ENCODE measurements around the gene POLG.

The POLG gene

DNA sequence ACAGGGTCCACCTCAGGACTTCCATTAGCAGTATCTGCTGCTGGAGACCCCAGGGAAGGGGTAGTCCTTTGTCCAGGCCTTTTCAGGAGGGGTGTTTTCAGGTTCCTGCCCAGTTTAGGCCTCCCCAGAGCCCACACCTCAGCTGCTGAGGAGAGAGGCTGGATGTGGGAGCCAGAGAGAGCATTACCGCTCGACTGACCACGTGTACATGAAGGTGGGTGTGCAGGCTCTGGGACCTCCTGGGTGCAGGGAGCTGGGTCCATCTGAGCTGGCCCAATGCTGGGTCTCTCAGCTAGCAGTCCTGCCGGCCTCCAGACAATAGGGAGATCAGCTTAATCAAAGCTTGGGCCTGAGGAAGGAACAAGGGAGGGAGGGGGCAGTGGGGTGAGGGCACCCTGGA is 29.1 kb upstream of the POLG start:
- ATAC-seq: no peak
- peaks cover 100% of the 10 kb centered on the region for H3K27me3 Mint-ChIP-seq
- H3K4me3 Mint-ChIP-seq: no peak overlapping the region
- H3K9me3 Mint-ChIP-seq: no peaks in the 10 kb centered on the region
- DNase-seq: no peak
- peaks cover 47% of the 10 kb centered on the region for H3K4me1 Mint-ChIP-seq
- H3K27ac Mint-ChIP-seq: no peak overlapping the region

DNA sequence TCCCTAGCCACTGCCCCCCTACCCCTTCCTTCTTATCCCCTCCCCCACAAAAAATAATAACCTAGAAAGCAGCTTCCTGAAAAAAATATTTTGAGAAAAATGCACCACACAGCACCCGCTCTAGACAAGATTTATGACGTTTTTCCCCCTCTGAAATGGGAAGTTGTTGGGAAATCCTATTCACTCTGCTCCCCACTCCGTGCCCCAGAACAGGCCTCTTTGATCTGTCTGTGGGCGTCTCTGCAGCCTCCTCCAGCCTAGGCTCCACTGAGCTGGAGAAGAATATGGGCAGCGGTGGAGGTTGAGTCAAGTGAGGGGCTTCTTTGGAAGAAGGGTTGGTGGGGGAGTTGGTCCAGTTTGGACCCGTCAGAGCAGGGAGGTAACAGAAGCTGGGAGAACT is 28.5 kb upstream of the POLG start:
- peaks cover 50% of the 10 kb centered on the region for H3K4me1 Mint-ChIP-seq
- no peaks in the 10 kb centered on the region for H3K9me3 Mint-ChIP-seq

DNA sequence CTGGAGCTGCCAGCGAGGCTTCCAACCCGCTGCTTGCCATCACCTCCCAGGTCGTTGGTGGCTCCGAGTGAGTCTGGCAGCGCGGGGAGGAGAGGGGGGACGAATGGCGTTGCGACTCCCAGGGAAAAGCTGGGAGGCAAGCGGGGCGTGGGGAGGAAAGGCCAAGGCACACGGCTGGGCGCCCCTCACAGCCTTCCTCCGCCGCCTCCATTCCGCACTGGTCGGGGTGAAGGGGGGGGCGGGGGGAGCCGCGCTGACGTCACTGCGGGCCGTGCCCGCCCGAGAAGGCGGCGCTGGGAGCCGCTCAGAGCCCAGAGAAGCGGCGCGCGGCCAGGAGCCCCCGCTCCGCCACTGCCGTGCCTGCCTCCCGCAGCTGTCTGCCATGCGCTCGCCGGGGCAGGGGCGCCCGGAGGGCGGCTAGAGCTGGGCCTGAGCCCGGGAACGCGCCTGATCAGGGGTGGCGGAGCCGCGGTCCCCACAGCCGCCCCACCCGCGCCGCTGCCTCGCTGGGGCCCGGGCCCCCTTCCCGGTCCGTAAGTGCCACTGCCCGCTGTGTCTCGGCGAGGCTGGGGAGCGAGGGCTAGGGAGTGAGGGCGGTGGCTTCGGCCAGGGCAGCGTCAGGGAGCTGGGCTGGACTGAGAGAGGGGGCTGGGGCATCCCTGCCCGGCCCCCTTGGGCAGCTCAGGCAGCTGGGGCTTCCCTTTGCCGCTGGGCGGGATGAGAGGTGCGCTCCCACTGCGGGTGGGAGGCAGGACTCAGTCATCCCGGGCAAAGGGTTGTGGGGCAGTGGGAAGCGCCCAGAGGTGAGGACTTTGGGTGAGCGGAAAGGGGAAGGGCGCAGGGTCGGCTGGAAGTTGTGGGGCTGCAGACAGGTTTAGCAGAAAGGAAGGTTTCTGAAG is 27.8 kb upstream of the POLG start:
- Mint-ChIP-seq H3K27me3 (peaks cover 100% of the 10 kb centered on the region), H3K4me1 (peaks cover 45% of the 10 kb centered on the region), H3K27ac (no peak overlapping the region), H3K9me3 (no peaks in the 10 kb centered on the region), H3K4me3 (no peak overlapping the region)
- ATAC-seq (no peak), DNase-seq (no peak)

More for the DNA sequence above, 28.5 kb upstream of the POLG start:
- H3K4me3 Mint-ChIP-seq: no peak overlapping the region
- H3K27ac Mint-ChIP-seq: no peak overlapping the region
- DNase-seq (no peak), ATAC-seq (no peak)
- H3K27me3 Mint-ChIP-seq: peaks cover 100% of the 10 kb centered on the region

DNA sequence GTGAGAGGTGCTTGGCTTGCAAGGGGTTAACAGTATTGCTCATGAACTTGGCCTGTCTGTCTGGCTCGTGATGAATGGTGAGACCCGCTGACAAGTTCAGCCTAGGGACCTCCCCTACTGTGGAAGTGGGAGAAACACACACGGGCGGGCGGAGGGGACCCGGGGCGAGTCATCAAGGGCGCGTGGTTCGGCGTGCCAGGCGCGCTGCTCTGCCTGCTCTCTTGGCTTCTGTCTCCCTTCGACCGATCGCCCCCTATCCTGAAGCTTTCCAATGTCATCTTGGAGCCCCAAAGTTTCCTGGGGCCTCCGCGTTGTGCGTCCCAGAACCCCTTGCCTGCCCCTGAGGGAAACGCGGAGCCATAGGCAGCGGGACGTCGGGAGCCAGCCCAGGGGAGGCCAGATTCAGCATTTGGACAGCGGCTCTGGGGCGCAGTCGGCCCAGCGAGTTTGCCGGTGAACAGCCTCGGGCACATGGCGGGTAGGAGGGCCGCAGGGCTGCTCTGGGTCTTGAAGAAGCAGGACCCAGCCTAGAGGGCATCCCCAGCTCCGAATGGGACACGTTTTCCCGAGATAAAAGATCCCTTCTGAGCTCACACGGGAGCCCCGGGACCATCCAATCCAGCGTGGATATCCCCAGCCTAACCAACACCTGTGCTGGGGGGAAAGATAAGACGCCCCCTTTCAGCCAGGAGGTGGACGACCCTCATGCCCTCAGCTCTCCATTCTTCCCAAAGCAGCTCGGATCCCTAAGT is 27.0 kb upstream of the POLG start:
- DNase-seq (peak; percentile 48 to 55), ATAC-seq (no peak)
- Mint-ChIP-seq H3K4me3 (peak overlapping the region in 1 of 2 donors; percentile 43), H3K27ac (no peak overlapping the region), H3K4me1 (peaks cover 37% of the 10 kb centered on the region), H3K27me3 (peaks cover 100% of the 10 kb centered on the region), H3K9me3 (no peaks in the 10 kb centered on the region)

DNA sequence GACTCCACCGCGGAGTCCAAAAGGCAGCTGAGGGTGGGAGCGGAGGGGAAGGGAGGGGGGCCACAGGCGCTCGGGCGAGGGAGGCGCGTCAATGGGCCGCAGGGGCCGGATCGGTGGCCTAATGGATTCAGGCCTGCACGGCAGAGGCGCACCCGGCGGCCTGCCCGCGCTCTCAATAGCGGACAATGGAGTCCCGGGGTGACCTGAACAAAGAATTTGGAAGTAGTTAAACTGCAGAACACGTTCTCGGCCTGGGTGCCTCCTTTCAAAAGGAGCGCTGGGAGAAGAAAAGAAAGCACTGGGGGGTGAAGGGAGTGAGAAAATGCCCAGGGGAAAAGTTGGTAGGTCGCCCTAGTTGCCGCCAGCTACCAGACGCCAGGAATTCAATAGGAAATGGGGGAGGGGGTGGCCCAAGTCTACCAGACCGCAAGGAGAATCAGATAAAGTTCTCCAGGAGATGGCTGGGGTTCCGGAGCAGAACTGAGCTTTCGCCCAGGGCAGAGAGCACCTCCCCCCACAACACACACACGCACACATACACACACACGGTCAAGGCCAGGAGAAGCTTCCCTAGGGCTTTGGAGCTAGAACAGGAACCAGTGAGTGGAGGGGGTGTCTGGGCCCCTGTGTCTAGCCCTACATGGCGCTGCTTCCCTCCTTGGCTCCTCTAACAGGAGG is 25.8 kb upstream of the POLG start:
- ATAC-seq (no peak), DNase-seq (no peak)
- Mint-ChIP-seq H3K27me3 (peaks cover 100% of the 10 kb centered on the region), H3K9me3 (no peaks in the 10 kb centered on the region), H3K4me1 (peaks cover 34% of the 10 kb centered on the region), H3K4me3 (peak overlapping the region in 1 of 2 donors; percentile 12), H3K27ac (no peak overlapping the region)

DNA sequence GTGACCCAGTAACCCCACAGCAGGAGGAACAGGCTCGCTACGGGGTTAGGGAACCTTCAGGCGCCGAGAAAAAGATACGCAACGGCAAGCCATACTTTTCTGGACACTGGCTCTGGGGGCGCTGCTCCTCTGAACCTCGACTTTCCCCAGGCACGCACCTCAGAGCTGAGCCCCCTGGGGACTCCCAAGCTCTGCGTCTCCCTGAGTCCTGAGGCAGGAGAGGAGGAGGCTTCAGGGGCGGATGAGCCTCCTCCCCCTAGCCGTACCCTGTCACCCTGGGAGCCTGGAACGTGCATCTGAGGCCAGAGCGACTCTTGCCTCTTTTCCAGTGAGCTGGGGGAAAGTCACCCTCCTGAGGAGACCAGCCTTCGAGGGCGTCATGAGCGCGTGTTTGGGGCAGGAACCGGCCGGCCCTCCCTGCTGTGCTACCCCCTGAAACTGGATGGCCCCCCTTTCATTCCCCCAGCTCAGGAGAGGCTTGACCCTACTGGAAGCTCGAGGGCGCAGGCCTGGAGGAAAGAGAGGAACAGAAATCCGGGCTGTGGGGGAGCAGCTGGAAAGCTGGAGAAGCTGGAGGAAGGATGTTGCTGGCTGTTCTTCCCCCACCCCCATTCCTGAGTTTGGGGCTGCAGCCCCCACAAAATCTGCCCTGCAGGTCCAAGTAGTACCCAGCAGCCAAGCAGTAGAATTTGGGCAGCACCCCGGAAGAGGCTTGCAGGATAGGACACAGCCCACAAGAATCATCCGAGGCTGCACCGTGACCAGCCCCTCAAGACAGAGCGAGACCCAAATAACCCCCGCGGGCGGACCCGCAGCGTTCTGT is 25.1 kb upstream of the POLG start:
- no peak for DNase-seq
- no peak for ATAC-seq
- peaks cover 100% of the 10 kb centered on the region for H3K27me3 Mint-ChIP-seq
- H3K4me1 Mint-ChIP-seq: peaks cover 34% of the 10 kb centered on the region
- peak overlapping the region; percentile 32 to 39 for H3K4me3 Mint-ChIP-seq
- H3K27ac Mint-ChIP-seq: peak overlapping the region in 1 of 2 donors; percentile 62
- H3K9me3 Mint-ChIP-seq: no peaks in the 10 kb centered on the region

DNA sequence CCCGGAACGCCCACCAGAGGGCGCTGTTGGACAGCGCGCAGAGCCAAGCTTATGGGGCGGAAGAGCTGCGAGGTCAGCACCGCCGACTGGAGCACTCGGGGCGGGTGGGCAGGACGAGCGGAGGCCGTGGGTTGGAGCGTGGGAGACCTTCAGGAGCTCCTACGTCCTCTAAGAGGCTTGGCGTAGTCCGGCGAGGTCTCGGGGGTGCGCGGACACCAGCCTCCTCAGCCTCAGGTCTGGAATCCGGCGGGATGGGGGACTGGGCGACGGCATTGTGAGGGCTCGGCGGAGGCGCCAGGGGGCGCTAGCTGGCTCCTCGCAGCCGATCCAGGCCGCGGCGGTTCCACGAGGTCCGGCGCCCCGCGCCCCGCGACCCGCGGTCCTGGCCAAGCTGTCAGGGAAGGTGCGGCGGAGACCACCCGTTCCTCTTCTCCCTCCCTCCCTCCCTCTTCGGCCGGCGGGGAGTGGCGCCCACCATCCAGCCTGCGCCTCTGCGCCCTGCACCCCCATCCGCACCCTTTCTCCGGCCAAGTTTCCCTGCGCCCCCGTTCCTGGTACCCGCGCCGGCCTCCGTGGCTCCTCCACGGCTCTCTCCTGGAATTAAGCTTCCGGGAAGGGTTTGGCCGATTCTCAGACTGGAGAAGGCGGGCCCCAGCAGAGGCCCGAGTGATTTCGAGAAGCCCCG is 24.3 kb upstream of the POLG start:
- Mint-ChIP-seq H3K4me3 (peak overlapping the region; percentile 86 to 91), H3K9me3 (no peaks in the 10 kb centered on the region), H3K4me1 (peaks cover 34% of the 10 kb centered on the region), H3K27me3 (peaks cover 100% of the 10 kb centered on the region), H3K27ac (no peak overlapping the region)
- ATAC-seq: peak; percentile 93
- peak; percentile 86 to 91 for DNase-seq

DNA sequence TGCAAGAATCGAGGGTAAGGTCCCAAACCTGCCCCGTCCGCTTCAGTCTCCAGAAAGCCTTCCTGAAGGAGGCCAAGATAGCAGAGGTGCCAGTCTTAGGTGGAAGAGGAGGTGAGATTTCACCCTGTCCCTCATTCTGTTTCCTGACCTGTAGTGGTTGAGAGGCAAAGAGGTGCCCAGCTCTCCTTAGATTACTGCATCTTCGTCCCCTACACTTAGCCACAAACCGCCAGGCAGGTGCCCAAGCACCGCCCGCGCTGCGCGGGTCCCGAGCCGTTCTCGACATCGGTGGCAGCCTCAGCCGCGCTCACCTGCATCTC is 23.8 kb upstream of the POLG start:
- peak; percentile 4 for ATAC-seq
- Mint-ChIP-seq H3K27ac (no peak overlapping the region), H3K4me1 (peaks cover 34% of the 10 kb centered on the region), H3K9me3 (no peaks in the 10 kb centered on the region), H3K27me3 (peaks cover 100% of the 10 kb centered on the region), H3K4me3 (peak overlapping the region; percentile 86 to 91)
- DNase-seq: no peak

DNA sequence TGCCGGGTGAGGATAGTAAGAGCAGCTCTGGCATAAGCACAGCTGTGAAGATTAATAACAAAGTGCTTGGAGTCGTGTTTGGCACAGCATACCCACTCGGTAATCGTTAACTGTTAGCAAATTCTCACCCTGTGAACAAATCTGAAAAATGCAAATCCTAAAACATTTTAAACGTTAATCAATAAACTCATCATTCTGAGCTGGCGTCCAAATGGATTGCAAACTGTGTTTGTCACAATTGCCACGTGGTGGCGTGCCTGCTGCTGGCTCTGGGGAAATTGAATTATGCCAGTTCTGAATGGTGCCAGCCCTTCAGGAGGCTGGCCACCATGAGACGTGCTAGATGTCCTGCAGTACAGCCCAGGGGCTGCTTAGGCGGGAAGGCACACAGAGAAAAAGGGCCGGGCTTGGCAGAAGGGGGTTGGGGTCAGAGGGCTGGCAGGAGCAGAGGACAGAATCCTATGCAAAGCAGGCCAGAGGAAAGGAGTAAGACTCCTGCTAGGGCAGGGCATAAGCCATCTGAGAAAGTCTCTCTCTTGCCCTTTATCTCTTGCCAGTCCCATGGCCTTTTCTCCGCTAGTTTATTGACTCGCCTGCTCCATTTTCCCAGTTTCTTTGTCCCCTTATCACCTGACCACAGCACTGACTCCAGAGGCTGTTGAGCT is 22.1 kb upstream of the POLG start:
- H3K9me3 Mint-ChIP-seq: no peaks in the 10 kb centered on the region
- no peak overlapping the region for H3K27ac Mint-ChIP-seq
- ATAC-seq: no peak
- H3K4me3 Mint-ChIP-seq: no peak overlapping the region
- peak in 1 of 2 donors; percentile 27 for DNase-seq
- peaks cover 90% of the 10 kb centered on the region for H3K27me3 Mint-ChIP-seq
- peaks cover 29% of the 10 kb centered on the region for H3K4me1 Mint-ChIP-seq

DNA sequence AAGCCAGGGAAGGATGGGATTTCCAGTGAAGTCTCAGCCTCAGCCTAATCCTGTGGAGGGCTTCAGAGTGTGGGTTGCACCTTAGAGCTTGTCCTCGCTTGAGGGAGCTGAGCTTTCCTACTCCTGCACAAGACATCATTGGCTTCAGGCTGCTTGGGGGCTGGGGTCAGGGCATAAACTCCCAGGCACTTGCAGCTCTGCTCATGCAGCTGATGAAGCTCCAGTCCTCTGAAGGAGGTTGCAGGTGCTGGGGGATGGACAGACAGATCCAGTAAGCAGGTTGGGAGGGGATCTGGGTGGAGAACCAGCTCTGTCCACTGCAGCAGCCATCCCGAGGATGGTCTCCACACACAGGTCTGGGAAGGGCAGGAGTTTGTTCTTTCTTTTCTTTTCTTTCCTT is 19.4 kb upstream of the POLG start:
- peaks cover 69% of the 10 kb centered on the region for H3K27me3 Mint-ChIP-seq
- H3K27ac Mint-ChIP-seq: no peak overlapping the region
- H3K9me3 Mint-ChIP-seq: no peaks in the 10 kb centered on the region
- DNase-seq (no peak), ATAC-seq (no peak)
- peaks cover 9% of the 10 kb centered on the region for H3K4me1 Mint-ChIP-seq
- no peak overlapping the region for H3K4me3 Mint-ChIP-seq

DNA sequence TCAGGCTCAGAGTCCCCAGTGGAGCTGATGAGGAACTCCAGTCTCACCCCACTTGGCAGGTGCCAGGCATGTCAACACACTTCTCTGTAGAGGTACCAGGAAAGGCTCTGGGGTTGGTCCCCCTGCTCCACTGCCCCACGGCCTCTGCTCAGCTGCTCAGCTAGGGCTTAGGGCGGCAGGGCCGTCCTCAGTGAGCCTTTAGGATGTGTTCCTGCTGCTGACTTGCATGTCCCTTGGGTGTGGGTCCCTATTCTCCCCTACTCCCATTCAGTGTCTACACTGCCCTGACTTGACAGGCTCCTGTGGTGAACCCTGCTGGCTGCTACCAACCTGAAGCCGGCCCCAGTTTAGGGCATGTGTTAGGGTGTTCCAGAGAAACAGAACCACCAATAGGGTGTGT is 17.9 kb upstream of the POLG start:
- H3K27ac Mint-ChIP-seq: no peak overlapping the region
- ATAC-seq (no peak), DNase-seq (no peak)
- H3K9me3 Mint-ChIP-seq: no peaks in the 10 kb centered on the region
- H3K4me3 Mint-ChIP-seq: no peak overlapping the region
- H3K27me3 Mint-ChIP-seq: peaks cover 58% of the 10 kb centered on the region
- H3K4me1 Mint-ChIP-seq: no peaks in the 10 kb centered on the region

DNA sequence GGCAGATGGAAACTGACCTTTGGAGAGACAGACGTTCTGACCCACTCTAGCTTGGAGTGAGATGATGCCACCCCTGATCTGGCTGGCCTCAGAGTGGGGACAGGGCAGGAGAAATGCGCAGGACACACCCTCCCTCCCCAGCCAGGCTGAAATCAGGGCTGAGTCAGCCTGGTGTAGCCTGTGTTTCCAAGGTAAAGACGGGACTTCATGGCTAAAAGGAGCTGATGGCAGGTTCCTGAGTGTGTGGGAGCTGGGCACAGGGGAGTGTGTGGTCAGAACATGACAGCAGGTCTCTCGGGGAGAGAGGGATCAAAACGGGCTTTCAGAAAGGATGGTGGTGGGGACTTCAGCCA is 14.6 kb upstream of the POLG start:
- Mint-ChIP-seq H3K27me3 (peaks cover 40% of the 10 kb centered on the region), H3K4me3 (no peak overlapping the region), H3K9me3 (no peaks in the 10 kb centered on the region), H3K27ac (peak overlapping the region; percentile 31 to 63), H3K4me1 (no peaks in the 10 kb centered on the region)
- ATAC-seq: no peak
- no peak for DNase-seq

DNA sequence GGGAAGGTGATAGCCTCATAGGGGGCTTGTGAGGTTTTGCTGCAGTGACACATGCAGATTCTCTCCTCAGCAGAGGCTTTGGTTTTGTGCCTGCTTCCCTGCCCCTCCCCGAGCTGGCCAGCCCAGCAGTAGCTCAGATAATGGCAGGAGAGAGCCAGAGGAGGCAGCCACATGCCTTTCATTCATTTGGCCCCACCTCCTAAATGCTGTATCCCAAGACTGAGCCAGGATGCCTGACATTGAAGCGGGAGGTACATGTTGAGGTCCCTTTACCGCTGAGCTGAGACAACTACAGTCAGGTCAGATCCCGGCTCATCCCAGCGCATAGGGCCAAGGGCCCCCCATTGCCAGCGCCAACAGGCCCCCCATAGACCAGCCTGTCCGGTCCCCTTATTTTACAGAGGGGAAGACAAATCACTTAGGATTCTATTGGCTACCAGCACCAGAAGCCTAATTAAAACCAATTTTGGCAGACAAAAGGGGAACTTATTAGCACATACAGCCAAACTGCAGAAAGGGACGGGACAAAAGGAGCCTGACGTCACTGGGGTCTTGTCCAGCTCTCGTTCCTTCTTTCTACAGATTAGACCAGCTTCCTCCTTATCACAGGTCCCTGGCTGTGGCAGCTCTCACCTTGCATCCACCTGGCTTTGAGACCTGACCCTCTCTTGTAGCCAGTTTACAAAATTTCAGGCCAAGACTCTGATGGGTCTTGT is 12.1 kb upstream of the POLG start:
- Mint-ChIP-seq H3K27me3 (peaks cover 33% of the 10 kb centered on the region), H3K9me3 (no peaks in the 10 kb centered on the region), H3K4me1 (no peaks in the 10 kb centered on the region), H3K27ac (no peak overlapping the region), H3K4me3 (no peak overlapping the region)
- ATAC-seq (no peak), DNase-seq (no peak)

DNA sequence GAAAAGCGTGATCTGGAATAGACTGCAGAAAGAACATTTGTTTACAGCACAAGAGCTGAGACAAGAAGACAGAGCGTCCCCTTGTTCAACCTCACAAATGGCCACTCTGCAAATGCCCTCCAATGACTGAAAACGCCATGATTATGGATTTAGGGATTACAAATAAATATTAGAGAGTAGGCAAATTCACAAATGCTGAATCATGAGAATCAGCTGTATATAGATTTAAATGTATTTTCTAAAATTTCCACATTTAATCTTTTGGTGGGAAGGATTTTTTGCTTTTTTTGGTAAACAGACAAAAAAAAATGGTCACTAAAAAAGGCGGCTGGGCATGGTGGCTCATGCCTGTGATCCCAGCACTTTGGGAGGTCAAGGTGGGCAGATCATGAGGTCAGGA is 10.6 kb upstream of the POLG start:
- peaks cover 33% of the 10 kb centered on the region for H3K27me3 Mint-ChIP-seq
- H3K9me3 Mint-ChIP-seq: no peaks in the 10 kb centered on the region
- no peak overlapping the region for H3K27ac Mint-ChIP-seq
- H3K4me3 Mint-ChIP-seq: no peak overlapping the region
- H3K4me1 Mint-ChIP-seq: no peaks in the 10 kb centered on the region
- ATAC-seq: no peak
- DNase-seq: no peak

Data from stimulated activated naive CD8-positive, alpha-beta T cell treated with anti-CD3 and anti-CD28 coated beads, Interleukin-15, amount 100 ng/mL, for 72 hours (primary cell).